A549 treated with DMSO at 1 μM for 4 hours (cell line): ENCODE data around the gene PRCD. TPM values are rescaled to one million over a fixed set of nuclear protein-coding genes. Genes with fewer than 3 reads are reported as not detected.

Experiments used
- total RNA-seq: library from RNA; stranded (reverse); fragments of 200-300 nt; extraction: Qiagen RNA extraction; gene quantifications from 5 replicates; pipeline ENCODE4 v1.2.3, GENCODE V29; 2022; ENCODE audit warnings: low read depth

Gene PRCD
- total RNA-seq, result not detected in 5 replicates

GRCh38 chr17:76539631-76540271, at the start of gene PRCD:
PRCD (plus strand) TSS chr17:76540044; CDS start chr17:76540142, 98 bp downstream.

DNA sequence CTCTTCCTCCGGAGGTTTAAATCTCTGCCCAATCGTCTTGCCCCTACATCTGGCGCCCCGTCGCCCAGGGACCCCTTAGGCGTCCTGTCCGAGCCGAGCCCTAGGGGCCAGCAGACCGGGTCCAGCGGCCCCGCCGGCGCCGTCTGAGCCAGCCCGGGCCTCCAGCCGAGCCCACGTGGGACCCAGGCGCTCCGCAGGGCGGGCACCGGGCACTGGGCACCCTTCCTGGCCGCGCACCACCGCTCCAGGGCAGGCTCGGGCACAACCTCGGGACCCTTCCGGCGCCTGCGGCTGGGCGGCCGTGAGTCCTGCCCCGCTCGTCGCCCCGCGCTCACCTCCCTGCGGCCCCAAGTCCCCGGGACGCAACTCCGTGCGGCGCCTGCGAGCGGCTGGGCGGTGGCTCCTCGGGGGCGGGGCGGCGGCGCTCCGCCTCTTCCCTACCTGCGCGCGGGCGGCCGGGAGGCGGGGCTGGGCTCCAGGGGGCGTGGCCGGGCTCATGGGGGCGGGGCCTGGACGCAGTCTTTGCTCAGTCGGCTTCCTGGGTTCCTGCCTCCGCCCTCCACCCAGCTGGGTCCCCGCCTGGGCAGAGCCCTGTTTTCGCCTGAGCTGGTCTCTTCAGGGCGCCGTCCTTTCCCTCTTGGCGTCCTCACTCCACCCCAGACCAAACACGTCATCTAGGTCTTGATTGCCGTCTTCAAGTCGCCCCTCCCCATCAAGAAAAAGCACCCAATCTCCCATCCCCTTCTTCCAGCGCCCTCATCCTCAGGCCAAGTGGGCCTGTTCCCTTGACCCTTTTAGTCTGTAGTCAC, 38.6 kb upstream of the PRCD start, which contains the start of gene RHBDF2:
Gene RHBDF2, minus strand, starts transcription at position 406 of the 809 bp plus-strand sequence. CDS start 19,899 bp downstream, outside the sequence.

GRCh38 chr17:76537578-76538280, 2.1 kb upstream of the PRCD start, which contains the start of gene CYGB:
CYGB (minus strand) TSS chr17:76537709; CDS start chr17:76537542, 167 bp downstream.

GRCh38 chr17:76585649-76586593, 46.1 kb downstream of the PRCD start, which contains the start of gene ST6GALNAC2:
ST6GALNAC2 (minus strand) TSS chr17:76585860; CDS start chr17:76585808, 52 bp downstream.

Other genes starting within 250 kb of the PRCD start
- gene QRICH2, start 231.8 kb upstream of the PRCD start, total RNA-seq, result 0.69 to 1.8 TPM (median 1.0 TPM) in 5 replicates
- gene PRPSAP1, start 186.1 kb upstream of the PRCD start, total RNA-seq, result 48.3 to 74.6 TPM (median 65.8 TPM) in 5 replicates
- 50.8 to 65.0 TPM (median 62.2 TPM) in 5 replicates for gene SPHK1, start 155.4 kb upstream of the PRCD start, total RNA-seq
- 33.3 to 38.6 TPM (median 37.6 TPM) in 5 replicates for gene UBE2O, start 86.9 kb upstream of the PRCD start, total RNA-seq
- 0.21 to 0.41 TPM (median 0.29 TPM) in 4 of 5 replicates, not detected in the other for gene AANAT, start 72.4 kb upstream of the PRCD start, total RNA-seq
- 44.6 to 76.6 TPM (median 66.4 TPM) in 5 replicates for gene RHBDF2, start 38.6 kb upstream of the PRCD start, total RNA-seq
- gene CYGB, start 2.3 kb upstream of the PRCD start, total RNA-seq, result 0.77 to 2.0 TPM (median 1.0 TPM) in 5 replicates
- gene ST6GALNAC2, start 45.8 kb downstream of the PRCD start, total RNA-seq, result 0.18 to 0.52 TPM (median 0.25 TPM) in 5 replicates
- 0.15 to 0.44 TPM (median 0.30 TPM) in 4 of 5 replicates, not detected in the other for gene ST6GALNAC1, start 103.7 kb downstream of the PRCD start, total RNA-seq
- 57.1 to 72.0 TPM (median 64.7 TPM) in 5 replicates for gene MXRA7, start 170.9 kb downstream of the PRCD start, total RNA-seq
- gene JMJD6, start 186.6 kb downstream of the PRCD start, total RNA-seq, result 65.6 to 84.7 TPM (median 78.9 TPM) in 5 replicates
- gene METTL23, start 186.8 kb downstream of the PRCD start, total RNA-seq, result 56.3 to 67.2 TPM (median 60.6 TPM) in 5 replicates
- gene SRSF2, start 197.3 kb downstream of the PRCD start, total RNA-seq, result 404 to 467 TPM (median 440 TPM) in 5 replicates
- gene MFSD11, start 198.1 kb downstream of the PRCD start, total RNA-seq, result 21.3 to 24.2 TPM (median 21.8 TPM) in 5 replicates